ENCODE results near the gene AOX1.

DNA sequence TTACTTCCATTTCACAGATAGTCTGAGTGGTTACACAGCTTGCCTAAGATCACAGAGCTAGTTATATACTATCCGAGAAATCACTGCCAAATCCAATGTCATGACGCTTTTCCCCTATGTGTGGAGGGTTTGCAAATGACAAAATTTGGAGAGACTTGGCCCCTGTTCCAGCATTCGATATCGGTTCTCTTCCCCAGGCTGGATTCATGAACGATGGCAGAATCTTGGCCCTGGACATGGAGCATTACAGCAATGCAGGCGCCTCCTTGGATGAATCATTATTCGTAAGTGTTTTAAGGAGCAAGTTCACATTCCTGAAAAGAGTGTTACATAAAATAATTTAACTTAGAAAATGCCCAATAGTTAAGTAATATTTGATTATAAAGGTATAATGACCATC, 55.1 kb downstream of the AOX1 start:
- TF ChIP-seq, protein P1, sequence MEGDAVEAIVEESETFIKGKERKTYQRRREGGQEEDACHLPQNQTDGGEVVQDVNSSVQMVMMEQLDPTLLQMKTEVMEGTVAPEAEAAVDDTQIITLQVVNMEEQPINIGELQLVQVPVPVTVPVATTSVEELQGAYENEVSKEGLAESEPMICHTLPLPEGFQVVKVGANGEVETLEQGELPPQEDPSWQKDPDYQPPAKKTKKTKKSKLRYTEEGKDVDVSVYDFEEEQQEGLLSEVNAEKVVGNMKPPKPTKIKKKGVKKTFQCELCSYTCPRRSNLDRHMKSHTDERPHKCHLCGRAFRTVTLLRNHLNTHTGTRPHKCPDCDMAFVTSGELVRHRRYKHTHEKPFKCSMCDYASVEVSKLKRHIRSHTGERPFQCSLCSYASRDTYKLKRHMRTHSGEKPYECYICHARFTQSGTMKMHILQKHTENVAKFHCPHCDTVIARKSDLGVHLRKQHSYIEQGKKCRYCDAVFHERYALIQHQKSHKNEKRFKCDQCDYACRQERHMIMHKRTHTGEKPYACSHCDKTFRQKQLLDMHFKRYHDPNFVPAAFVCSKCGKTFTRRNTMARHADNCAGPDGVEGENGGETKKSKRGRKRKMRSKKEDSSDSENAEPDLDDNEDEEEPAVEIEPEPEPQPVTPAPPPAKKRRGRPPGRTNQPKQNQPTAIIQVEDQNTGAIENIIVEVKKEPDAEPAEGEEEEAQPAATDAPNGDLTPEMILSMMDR (conservative IDR thresholded peaks at IDR 0.05), result no peak
- no peak for TF ChIP-seq ZFX (IDR thresholded peaks at IDR 0.05)
